Neural crest cell (in vitro differentiated cells): ENCODE measurements around the gene OR51I1. TPM values are rescaled to one million over a fixed set of nuclear protein-coding genes. Genes with fewer than 3 reads are reported as not detected.

Source experiments
- DNase-seq: peaks from one replicate; pipeline ENCODE4 v3.0.0; 2021; ENCODE audit warnings: low read depth, mixed read lengths, low spot score
- H3K27ac Mint-ChIP-seq: one replicate; pipeline ENCODE4 v1.8.0; 2021; ENCODE audit warnings: mild to moderate bottlenecking, mixed read lengths; ENCODE audit not compliant: unreplicated experiment
- H3K27me3 Mint-ChIP-seq: 2 replicates; pipeline ENCODE4 v1.8.0; 2021; ENCODE audit warnings: low read depth, mild to moderate bottlenecking, mixed read lengths
- H3K36me3 Mint-ChIP-seq: 2 replicates; pipeline ENCODE4 v1.8.0; 2021; ENCODE audit warnings: low read depth, mild to moderate bottlenecking, mixed read lengths
- H3K4me1 Mint-ChIP-seq: 2 replicates; pipeline ENCODE4 v1.8.0; 2021; ENCODE audit warnings: mixed read lengths
- H3K4me3 Mint-ChIP-seq: one replicate; pipeline ENCODE4 v1.8.0; 2021; ENCODE audit warnings: mild to moderate bottlenecking, mixed read lengths
- H3K9me3 Mint-ChIP-seq: 2 replicates; pipeline ENCODE4 v1.8.0; 2021; ENCODE audit warnings: mixed read lengths
- CTCF ChIP-seq: fragments of 200-600 bp; sonication (generic); conservative IDR thresholded peaks from 2 replicates; pipeline ENCODE4 v1.5.0; 2021; ENCODE audit warnings: antibody characterized with exemption, mild to moderate bottlenecking
- total RNA-seq: library from RNA; stranded (reverse); gene quantifications from 2 replicates; pipeline ENCODE4 v1.2.1, GENCODE V29; 2021

OR51I1 gene
- total RNA-seq, 1 donor from 2014 or later = not detected

- Mint-ChIP-seq H3K9me3 (peaks cover 3% of the 10 kb centered on the region), H3K36me3 (no peaks in the 10 kb centered on the region), H3K4me1 (no peaks in the 10 kb centered on the region), H3K27ac (no peak overlapping the region), H3K27me3 (peaks cover 22% of the 10 kb centered on the region), H3K4me3 (no peak overlapping the region)
- DNase-seq = no peak
- TF ChIP-seq CTCF = no peak
Observed at GRCh38 chr11:5420993-5421392, 20.3 kb downstream of the OR51I1 start.

GRCh38 chr11:5405173-5405572 lies 36.1 kb downstream of the OR51I1 start:
- TF ChIP-seq CTCF = no peak
- no peak overlapping the region for H3K4me3 Mint-ChIP-seq
- H3K27ac Mint-ChIP-seq = no peak overlapping the region
- H3K4me1 Mint-ChIP-seq = no peaks in the 10 kb centered on the region
- peaks cover 48% of the 10 kb centered on the region for H3K27me3 Mint-ChIP-seq
- no peaks in the 10 kb centered on the region for H3K36me3 Mint-ChIP-seq
- H3K9me3 Mint-ChIP-seq = peaks cover 5% of the 10 kb centered on the region
- DNase-seq = no peak

GRCh38 chr11:5398936-5399335 lies 42.4 kb downstream of the OR51I1 start:
- H3K4me3 Mint-ChIP-seq = no peak overlapping the region
- peaks cover 5% of the 10 kb centered on the region for H3K9me3 Mint-ChIP-seq
- no peak for TF ChIP-seq CTCF
- no peak overlapping the region for H3K27ac Mint-ChIP-seq
- H3K27me3 Mint-ChIP-seq = peaks cover 46% of the 10 kb centered on the region
- no peaks in the 10 kb centered on the region for H3K36me3 Mint-ChIP-seq
- H3K4me1 Mint-ChIP-seq = no peaks in the 10 kb centered on the region
- no peak for DNase-seq

- no peaks in the 10 kb centered on the region for H3K4me1 Mint-ChIP-seq
- no peak overlapping the region for H3K27ac Mint-ChIP-seq
- H3K27me3 Mint-ChIP-seq = peaks cover 16% of the 10 kb centered on the region
- no peaks in the 10 kb centered on the region for H3K36me3 Mint-ChIP-seq
- no peak overlapping the region for H3K4me3 Mint-ChIP-seq
- no peaks in the 10 kb centered on the region for H3K9me3 Mint-ChIP-seq
- no peak for TF ChIP-seq CTCF
- no peak for DNase-seq
Observed at GRCh38 chr11:5394091-5394490, 47.2 kb downstream of the OR51I1 start.

Other genes with a start within 250 kb of the OR51I1 start
- gene OR51V1, start 240.8 kb downstream of the OR51I1 start, total RNA-seq = not detected in 2 replicates
- not detected in 2 replicates for gene HBB, start 214.4 kb downstream of the OR51I1 start, total RNA-seq
- gene HBD, start 207.0 kb downstream of the OR51I1 start, total RNA-seq = not detected in 2 replicates
- not detected in 2 replicates for gene HBG1, start 191.7 kb downstream of the OR51I1 start, total RNA-seq
- gene HBG2, start 186.7 kb downstream of the OR51I1 start, total RNA-seq = not detected in 2 replicates
- 0.45 and 0.56 TPM in 2 replicates for gene HBE1, start 171.6 kb downstream of the OR51I1 start, total RNA-seq
- not detected in 2 replicates for gene OR51B4, start 139.6 kb downstream of the OR51I1 start, total RNA-seq
- gene OR51B2, start 117.2 kb downstream of the OR51I1 start, total RNA-seq = not detected in 2 replicates
- 0.21 TPM in 1 of 2 replicates, not detected in the other for gene OR51B5, start 98.0 kb downstream of the OR51I1 start, total RNA-seq
- gene OR51B6, start 90.0 kb downstream of the OR51I1 start, total RNA-seq = not detected in 2 replicates
- gene OR51M1, start 57.7 kb downstream of the OR51I1 start, total RNA-seq = not detected in 2 replicates
- not detected in 2 replicates for gene OR51Q1, start 19.4 kb downstream of the OR51I1 start, total RNA-seq
- not detected in 2 replicates for gene OR51I2, start 7.8 kb upstream of the OR51I1 start, total RNA-seq
- not detected in 2 replicates for gene OR52D1, start 47.2 kb upstream of the OR51I1 start, total RNA-seq
- gene UBQLN3, start 68.4 kb upstream of the OR51I1 start, total RNA-seq = not detected in 2 replicates
- 0.09 and 0.20 TPM in 2 replicates for gene UBQLNL, start 75.2 kb upstream of the OR51I1 start, total RNA-seq
- gene OR52H1, start 107.0 kb upstream of the OR51I1 start, total RNA-seq = not detected in 2 replicates
- gene OR52B6, start 139.4 kb upstream of the OR51I1 start, total RNA-seq = not detected in 2 replicates
- gene TRIM6, start 155.1 kb upstream of the OR51I1 start, total RNA-seq = 11.8 and 13.7 TPM in 2 replicates
- gene TRIM34, start 183.5 kb upstream of the OR51I1 start, total RNA-seq = 1.1 TPM in 1 of 2 replicates, not detected in the other
- gene TRIM5, start 243.6 kb upstream of the OR51I1 start, total RNA-seq = 32.7 and 34.0 TPM in 2 replicates
- gene TRIM22, start 248.3 kb upstream of the OR51I1 start, total RNA-seq = 2.2 and 3.1 TPM in 2 replicates